Measurements from ENCODE around the gene TP53RK.

Gene TP53RK

GRCh38 chr20:46665602-46666001 is 23.6 kb downstream of the TP53RK start:
- DNase-seq (ENCODE audit: low read depth, low spot score): no peak

- no peak for DNase-seq (ENCODE audit: low read depth, low spot score)
These were observed 25.7 kb downstream of the TP53RK start for GRCh38 chr20:46663531-46663930.

GRCh38 chr20:46661659-46662058 is 27.6 kb downstream of the TP53RK start:
- DNase-seq (ENCODE audit: low read depth, low spot score): no peak

GRCh38 chr20:46660487-46660886 is 28.8 kb downstream of the TP53RK start:
- DNase-seq (ENCODE audit: low read depth, low spot score): no peak

- no peak for DNase-seq (ENCODE audit: low read depth, low spot score)
These were observed 31.6 kb downstream of the TP53RK start for GRCh38 chr20:46657618-46658017.

- no peak for DNase-seq (ENCODE audit: low read depth, low spot score)
These were observed 32.1 kb downstream of the TP53RK start for GRCh38 chr20:46657137-46657536.

- no peak for DNase-seq (ENCODE audit: low read depth, low spot score)
These were observed 36.5 kb downstream of the TP53RK start for GRCh38 chr20:46652699-46653098.

- DNase-seq (ENCODE audit: low read depth, low spot score): peak; percentile 73
These were observed 37.9 kb downstream of the TP53RK start, which contains the start of gene SLC13A3 for GRCh38 chr20:46651091-46651962. Gene SLC13A3 (minus strand): TSS chr20:46651459. CDS start chr20:46651421, 38 bp downstream.

- no peak for DNase-seq (ENCODE audit: low read depth, low spot score)
These were observed 38.6 kb downstream of the TP53RK start for GRCh38 chr20:46650575-46651090.

GRCh38 chr20:46649965-46650542 is 39.2 kb downstream of the TP53RK start:
- DNase-seq (ENCODE audit: low read depth, low spot score): no peak

- no peak for DNase-seq (ENCODE audit: low read depth, low spot score)
These were observed 39.6 kb downstream of the TP53RK start for GRCh38 chr20:46649650-46649949.

GRCh38 chr20:46648903-46649649 is 40.2 kb downstream of the TP53RK start:
- DNase-seq (ENCODE audit: low read depth, low spot score): peak; percentile 26

- DNase-seq (ENCODE audit: low read depth, low spot score): no peak
These were observed 41.8 kb downstream of the TP53RK start for GRCh38 chr20:46647469-46647868.

- no peak for DNase-seq (ENCODE audit: low read depth, low spot score)
These were observed 42.4 kb downstream of the TP53RK start for GRCh38 chr20:46646659-46647380.

- DNase-seq (ENCODE audit: low read depth, low spot score): no peak
These were observed 43.1 kb downstream of the TP53RK start for GRCh38 chr20:46646122-46646521.

- no peak for DNase-seq (ENCODE audit: low read depth, low spot score)
These were observed 44.5 kb downstream of the TP53RK start for GRCh38 chr20:46644733-46645132.

- DNase-seq (ENCODE audit: low read depth, low spot score): no peak
These were observed 45.1 kb downstream of the TP53RK start for GRCh38 chr20:46644160-46644559.

- no peak for DNase-seq (ENCODE audit: low read depth, low spot score)
These were observed 46.3 kb downstream of the TP53RK start for GRCh38 chr20:46642969-46643343.

GRCh38 chr20:46642265-46642968 is 46.8 kb downstream of the TP53RK start:
- no peak for DNase-seq (ENCODE audit: low read depth, low spot score)

- DNase-seq (ENCODE audit: low read depth, low spot score): no peak
These were observed 47.8 kb downstream of the TP53RK start for GRCh38 chr20:46641424-46641823.
